A549 treated with dexamethasone at 1 μM for 4 hours (cell line): ENCODE data around the gene FLG2. TPM values are rescaled to one million over a fixed set of nuclear protein-coding genes. Genes with fewer than 3 reads are reported as not detected.

Source experiments
- total RNA-seq: library from RNA; stranded (reverse); fragments of 200-300 nt; extraction: Qiagen RNA extraction; gene quantifications from 5 replicates; pipeline ENCODE4 v1.2.3, GENCODE V29; 2022

FLG2 gene
- not detected in 5 replicates for total RNA-seq

GRCh38 chr1:152359906-152360305, at the start of gene FLG2:
TSS of gene FLG2 (minus strand) at chr1:152360006. CDS start at chr1:152358884, 1,122 bp downstream.

GRCh38 chr1:152325111-152325510, 34.7 kb downstream of the FLG2 start, which contains the start of gene FLG:
TSS of gene FLG (minus strand) at chr1:152325239. CDS start at chr1:152315456, 9,783 bp downstream.

Other genes starting within 250 kb of the FLG2 start
- 0.25 to 0.33 TPM (median 0.26 TPM) in 5 replicates for gene TCHH, start 244.6 kb downstream of the FLG2 start, total RNA-seq
- gene RPTN, start 200.8 kb downstream of the FLG2 start, total RNA-seq = 0.02 TPM in 1 of 5 replicates, not detected in the others
- gene HRNR, start 135.8 kb downstream of the FLG2 start, total RNA-seq = not detected in 5 replicates
- gene FLG, start 34.8 kb downstream of the FLG2 start, total RNA-seq = under 0.01 to 0.01 TPM (median 0.01 TPM) in 4 of 5 replicates, not detected in the other
- gene CRNN, start 54.3 kb upstream of the FLG2 start, total RNA-seq = not detected in 5 replicates
- gene LCE5A, start 150.8 kb upstream of the FLG2 start, total RNA-seq = not detected in 5 replicates
- gene CRCT1, start 154.5 kb upstream of the FLG2 start, total RNA-seq = 0.32 to 0.81 TPM (median 0.43 TPM) in 4 of 5 replicates, not detected in the other
- 0.24 to 0.26 TPM in 2 of 5 replicates, not detected in the others for gene LCE3E, start 206.8 kb upstream of the FLG2 start, total RNA-seq
- 2.1 to 4.5 TPM (median 3.6 TPM) in 5 replicates for gene LCE3D, start 220.5 kb upstream of the FLG2 start, total RNA-seq
- gene LCE3C, start 240.2 kb upstream of the FLG2 start, total RNA-seq = not detected in 5 replicates